Sigmoid colon (tissue), 7 donors: ENCODE data around the gene HARBI1. TPM values are rescaled to one million over a fixed set of nuclear protein-coding genes. Genes with fewer than 3 reads are reported as not detected.

ENCODE experiments used
- DNase-seq: peaks from one replicate; pipeline ENCODE4 v3.0.0-alpha.2; 2019
- H3K27ac ChIP-seq, 4 donors: fragments of 200-600 bp; sonication (generic); one replicate each; pipeline ENCODE4 v1.5.1; 2016 to 2019; ENCODE audit warnings: mild to moderate bottlenecking in 1 of 4
- H3K27me3 ChIP-seq, 3 donors: fragments of 200-600 bp; sonication (generic); one replicate each; pipeline ENCODE4 v1.5.1; 2019; ENCODE audit warnings: mild to moderate bottlenecking in 1 of 3
- H3K36me3 ChIP-seq, 4 donors: fragments of 200-600 bp; sonication (generic); one replicate each; pipeline ENCODE4 v1.5.1; 2016 to 2019
- H3K4me1 ChIP-seq, 4 donors: fragments of 200-600 bp; sonication (generic); one replicate each; pipeline ENCODE4 v1.5.1; 2017 to 2019
- H3K4me3 ChIP-seq, 4 donors: fragments of 200-600 bp; sonication (generic); one replicate each; pipeline ENCODE4 v1.5.1; 2017 to 2019; ENCODE audit warnings: mild to moderate bottlenecking in 2 of 4, moderate library complexity in 1 of 4
- H3K9me3 ChIP-seq, 4 donors: fragments of 200-600 bp in 3 of 4; sonication (generic) in 3 of 4; one replicate each; pipeline versions ENCODE4 v1.5.1 to v1.6.1; 2013 to 2019
- EP300 ChIP-seq, 4 donors: sonication (generic); formaldehyde crosslinking; IDR thresholded peaks; one replicate each; pipeline ENCODE4 v1.6.1; 2017; ENCODE audit warnings: antibody characterized with exemption in 4 of 4
- POLR2A ChIP-seq, 2 donors: fragments of 450-650 bp; IDR thresholded peaks; one replicate each; pipeline ENCODE4 v1.6.1; 2016; ENCODE audit warnings: antibody characterized with exemption in 2 of 2, mild to moderate bottlenecking in 2 of 2, moderate library complexity in 2 of 2
- POLR2AphosphoS5 ChIP-seq, 4 donors: sonication (generic); formaldehyde crosslinking; IDR thresholded peaks; one replicate each; pipeline ENCODE4 v1.6.1; 2017; ENCODE audit warnings: antibody characterized with exemption in 4 of 4
- WGBS, 2 donors: extraction: QIAGEN DNeasy Blood & Tissue Kit; methylation state at CpG; one replicate each; pipeline ENCODE4 v1.1.7; 2013; 5-methylcytosine and 5-hydroxymethylcytosine counted together
- intact Hi-C: fragments of 100-400 bp; cut with DNase I; formaldehyde crosslinking; loops from one replicate; pipeline ENCODE4 v1.15.1; 2023
- polyA plus RNA-seq, 3 donors: library from polyadenylated mRNA; stranded (reverse); fragments of 200-250 nt; gene quantifications; one replicate each; pipeline ENCODE4 v1.2.3, GENCODE V29; 2013
- total RNA-seq, 4 donors: library from RNA; depleted of rRNA; stranded (reverse); fragments of >200 nt; gene quantifications; one replicate each; pipeline ENCODE4 v1.1.0, GENCODE V29; 2016
- TF ChIP-seq, protein P1 (sequence below), 4 experiments: fragments of 450-650 bp in 3 of 4; fragments of 200-600 bp in 1 of 4; IDR thresholded peaks; one replicate each; pipeline ENCODE4 v1.5.1; 2016 to 2019; ENCODE audit warnings: antibody characterized with exemption in 4 of 4, mild to moderate bottlenecking in 3 of 4, moderate library complexity in 2 of 4
- donor health status: healthy with polysubstance abuse.
- donor health status: Bipolar disorder and iron deficiency.
- donor health status: healthy.

HARBI1 gene
- total and polyA plus RNA-seq, 7 donors = 1.6 to 8.9 (median 4.4) TPM

GRCh38 chr11:46637546-46637945 lies 20.5 kb upstream of the HARBI1 start:
- H3K27ac ChIP-seq = no peak overlapping the region
- 96 to 98% methylated on average over 5 of the region's 5 CpGs for WGBS, 2 donors

DNA sequence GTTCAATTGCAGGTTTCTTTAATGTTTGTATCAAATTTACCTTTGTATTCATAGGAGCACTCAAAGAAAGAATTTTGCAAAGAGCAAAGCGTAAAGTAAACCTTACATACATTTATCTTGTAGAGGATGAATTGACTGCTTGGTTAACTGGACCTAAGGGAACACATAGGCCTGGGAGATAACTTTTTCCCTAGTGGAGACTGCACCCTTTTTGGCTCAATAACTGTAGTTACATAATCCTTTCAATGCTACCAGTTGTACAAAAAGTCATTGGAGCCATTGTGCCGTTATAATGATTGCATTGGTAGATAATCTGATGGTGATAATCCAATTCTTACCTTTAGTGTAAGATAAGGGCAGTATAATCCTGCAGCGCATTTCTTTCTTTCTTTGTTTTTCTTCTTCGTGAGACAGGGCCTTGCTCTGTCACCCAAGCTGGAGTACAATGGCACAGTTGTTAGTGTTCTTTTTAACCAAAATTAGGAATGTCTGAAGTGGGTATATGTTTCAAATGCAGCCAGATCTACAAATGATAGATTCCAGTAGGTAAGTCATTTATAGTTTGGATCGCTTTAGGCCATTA lies 18.6 kb upstream of the HARBI1 start:
- intact Hi-C loops = no loop called here
- no peak for DNase-seq
- H3K36me3 ChIP-seq = peaks cover 0 to 25% (median 0%) of the 10 kb centered on the region in 4 donors

More at GRCh38 chr11:46637546-46637945, 20.5 kb upstream of the HARBI1 start:
- no peak for DNase-seq
- no peaks in the 10 kb centered on the region for H3K27me3 ChIP-seq
- H3K4me3 ChIP-seq = no peak overlapping the region
- peaks cover 0 to 7% (median 0%) of the 10 kb centered on the region in 4 donors for H3K36me3 ChIP-seq
- no peaks in the 10 kb centered on the region for H3K9me3 ChIP-seq
- intact Hi-C loops = no loop called here
- H3K4me1 ChIP-seq = no peaks in the 10 kb centered on the region
- TF ChIP-seq, protein P1, sequence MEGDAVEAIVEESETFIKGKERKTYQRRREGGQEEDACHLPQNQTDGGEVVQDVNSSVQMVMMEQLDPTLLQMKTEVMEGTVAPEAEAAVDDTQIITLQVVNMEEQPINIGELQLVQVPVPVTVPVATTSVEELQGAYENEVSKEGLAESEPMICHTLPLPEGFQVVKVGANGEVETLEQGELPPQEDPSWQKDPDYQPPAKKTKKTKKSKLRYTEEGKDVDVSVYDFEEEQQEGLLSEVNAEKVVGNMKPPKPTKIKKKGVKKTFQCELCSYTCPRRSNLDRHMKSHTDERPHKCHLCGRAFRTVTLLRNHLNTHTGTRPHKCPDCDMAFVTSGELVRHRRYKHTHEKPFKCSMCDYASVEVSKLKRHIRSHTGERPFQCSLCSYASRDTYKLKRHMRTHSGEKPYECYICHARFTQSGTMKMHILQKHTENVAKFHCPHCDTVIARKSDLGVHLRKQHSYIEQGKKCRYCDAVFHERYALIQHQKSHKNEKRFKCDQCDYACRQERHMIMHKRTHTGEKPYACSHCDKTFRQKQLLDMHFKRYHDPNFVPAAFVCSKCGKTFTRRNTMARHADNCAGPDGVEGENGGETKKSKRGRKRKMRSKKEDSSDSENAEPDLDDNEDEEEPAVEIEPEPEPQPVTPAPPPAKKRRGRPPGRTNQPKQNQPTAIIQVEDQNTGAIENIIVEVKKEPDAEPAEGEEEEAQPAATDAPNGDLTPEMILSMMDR (IDR thresholded peaks at IDR 0.05) = no peak
- TF ChIP-seq POLR2AphosphoS5 (IDR thresholded peaks at IDR 0.05) (no peak), POLR2A (IDR thresholded peaks at IDR 0.05) (no peak), EP300 (IDR thresholded peaks at IDR 0.05) (no peak)

DNA sequence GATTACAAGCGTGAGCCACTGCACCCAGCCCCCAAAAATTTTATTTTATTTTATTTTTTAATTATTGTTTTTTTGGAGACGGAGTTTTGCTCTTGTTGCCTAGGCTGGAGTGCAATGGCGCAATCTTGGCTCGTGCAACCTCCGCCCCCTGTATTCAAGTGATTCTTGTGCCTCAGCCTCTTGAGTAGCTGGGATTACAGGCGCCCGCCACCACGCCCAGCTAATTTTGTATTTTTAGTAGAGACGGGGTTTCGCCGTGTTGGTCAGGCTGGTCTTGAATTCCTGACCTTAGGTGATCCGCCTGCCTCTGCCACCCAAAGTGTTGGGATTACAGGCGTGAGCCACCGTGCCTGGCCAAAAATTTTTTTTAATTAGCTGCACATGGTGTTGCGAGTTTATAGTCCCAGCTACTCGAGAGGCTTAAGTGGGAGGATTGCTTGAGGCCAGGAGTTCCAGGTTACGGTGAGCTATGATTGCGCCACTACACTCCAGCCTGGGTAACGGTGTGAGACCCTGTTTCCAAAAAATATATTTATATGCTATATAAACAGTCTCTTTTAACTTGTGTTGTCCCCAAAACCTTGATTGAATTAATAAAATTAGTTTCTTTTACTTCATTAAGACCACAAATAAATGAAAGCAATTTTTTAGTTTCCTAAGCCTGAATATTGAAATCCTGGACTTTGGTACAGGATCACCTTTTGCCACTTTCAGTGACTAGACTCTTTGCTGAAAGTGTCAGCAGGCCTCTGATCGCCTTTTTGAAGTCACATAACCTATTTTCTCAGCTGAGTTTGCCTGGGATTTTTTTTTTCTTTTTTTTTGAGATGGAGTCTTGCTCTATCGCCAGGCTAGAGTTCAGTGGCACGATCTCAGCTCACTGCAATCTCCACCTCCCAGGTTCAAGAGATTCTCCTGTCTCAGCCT lies 16.5 kb upstream of the HARBI1 start:
- Histone ChIP-seq H3K4me1 (no peaks in the 10 kb centered on the region), H3K27me3 (no peaks in the 10 kb centered on the region), H3K9me3 (no peaks in the 10 kb centered on the region), H3K27ac (no peak overlapping the region), H3K4me3 (no peak overlapping the region), H3K36me3 (peaks cover 0 to 37% (median 3%) of the 10 kb centered on the region in 4 donors)
- DNase-seq = no peak
- intact Hi-C loops = no loop called here
- whole genome bisulfite sequencing, 2 donors = 96% methylated on average over 22 of the region's 22 CpGs
- TF ChIP-seq POLR2A (IDR thresholded peaks at IDR 0.05) (no peak), POLR2AphosphoS5 (IDR thresholded peaks at IDR 0.05) (no peak), EP300 (IDR thresholded peaks at IDR 0.05) (no peak)
- TF ChIP-seq, protein P1 (IDR thresholded peaks at IDR 0.05) = no peak

More for the DNA sequence above, 18.6 kb upstream of the HARBI1 start:
- no peaks in the 10 kb centered on the region for H3K4me1 ChIP-seq
- no peaks in the 10 kb centered on the region for H3K27me3 ChIP-seq
- H3K27ac ChIP-seq = no peak overlapping the region
- TF ChIP-seq EP300 (IDR thresholded peaks at IDR 0.05) (no peak), POLR2AphosphoS5 (IDR thresholded peaks at IDR 0.05) (no peak), POLR2A (IDR thresholded peaks at IDR 0.05) (no peak)
- TF ChIP-seq, protein P1 (IDR thresholded peaks at IDR 0.05) = no peak
- WGBS, 2 donors = 81 to 96% methylated on average over 5 of the region's 5 CpGs
- H3K4me3 ChIP-seq = no peak overlapping the region
- H3K9me3 ChIP-seq = no peaks in the 10 kb centered on the region

DNA sequence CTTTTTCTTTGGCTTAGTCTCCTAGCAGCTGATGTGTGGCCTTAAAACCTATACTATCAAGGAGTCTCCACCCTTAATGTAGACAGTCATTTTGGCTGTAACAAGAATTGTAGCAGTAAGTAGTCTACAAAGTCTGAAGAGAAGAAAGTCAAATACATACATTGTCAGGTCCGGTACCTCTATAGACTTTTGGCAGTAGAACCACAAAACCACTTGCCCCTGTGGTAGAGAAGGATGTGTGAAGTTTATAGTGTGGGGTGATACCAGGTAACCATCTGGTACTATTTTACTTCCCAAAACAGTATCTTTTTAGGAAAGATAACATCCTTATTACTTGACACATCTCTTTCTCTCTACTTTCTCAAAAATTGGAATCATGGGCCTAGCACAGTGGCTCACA lies 15.5 kb upstream of the HARBI1 start:
- no peak for DNase-seq
- WGBS, 2 donors = 85 to 90% methylated on average over 1 of the region's 1 CpG
- Histone ChIP-seq H3K4me1 (no peaks in the 10 kb centered on the region), H3K27ac (no peak overlapping the region), H3K4me3 (no peak overlapping the region), H3K27me3 (no peaks in the 10 kb centered on the region), H3K9me3 (no peaks in the 10 kb centered on the region), H3K36me3 (peaks cover 0 to 45% (median 3%) of the 10 kb centered on the region in 4 donors)
- intact Hi-C loops = no loop called here
- TF ChIP-seq POLR2A (IDR thresholded peaks at IDR 0.05) (no peak), EP300 (IDR thresholded peaks at IDR 0.05) (no peak), POLR2AphosphoS5 (IDR thresholded peaks at IDR 0.05) (no peak)
- TF ChIP-seq, protein P1 (IDR thresholded peaks at IDR 0.05) = no peak
